ENCODE results near the gene TASP1. TPM values are rescaled to one million over a fixed set of nuclear protein-coding genes. Genes with fewer than 3 reads are reported as not detected.

The TASP1 gene
- total RNA-seq, 6 experiments from 2014 or later, result 5.2 to 6.4 (median 6.0) TPM

- peak; percentile 0 for DNase-seq
Measured at GRCh38 chr20:13401596-13401995, 237.1 kb downstream of the TASP1 start.

GRCh38 chr20:13400453-13400852, 238.3 kb downstream of the TASP1 start:
- Mint-ChIP-seq H3K27me3 (ENCODE audit: insufficient read depth) (no peaks in the 10 kb centered on the region), H3K36me3 (ENCODE audit: low read depth) (no peaks in the 10 kb centered on the region), H3K9me3 (no peaks in the 10 kb centered on the region), H3K4me1 (ENCODE audit: low read depth) (peaks cover 45% of the 10 kb centered on the region), H3K4me3 (no peak overlapping the region), H3K27ac (no peak overlapping the region)
- no peak for TF ChIP-seq CTCF (IDR thresholded peaks at IDR 0.05)
- DNase-seq, result no peak

More at GRCh38 chr20:13401596-13401995, 237.1 kb downstream of the TASP1 start:
- Mint-ChIP-seq H3K9me3 (no peaks in the 10 kb centered on the region), H3K27me3 (ENCODE audit: insufficient read depth) (no peaks in the 10 kb centered on the region; the same call in 1 of the 2 replicates), H3K36me3 (ENCODE audit: low read depth) (no peaks in the 10 kb centered on the region), H3K4me3 (no peak overlapping the region), H3K27ac (no peak overlapping the region), H3K4me1 (ENCODE audit: low read depth) (peaks cover 34% of the 10 kb centered on the region)
- no peak for TF ChIP-seq CTCF (IDR thresholded peaks at IDR 0.05)

GRCh38 chr20:13397300-13397724, 241.4 kb downstream of the TASP1 start:
- no peaks in the 10 kb centered on the region for H3K36me3 Mint-ChIP-seq (ENCODE audit: low read depth)
- H3K4me1 Mint-ChIP-seq (ENCODE audit: low read depth), result peaks cover 49% of the 10 kb centered on the region
- peak overlapping the region; percentile 72; the same call in 1 of the 2 replicates for H3K27ac Mint-ChIP-seq
- no peak for TF ChIP-seq CTCF (IDR thresholded peaks at IDR 0.05)
- DNase-seq, result peak; percentile 47
- H3K9me3 Mint-ChIP-seq, result no peaks in the 10 kb centered on the region
- H3K4me3 Mint-ChIP-seq, result no peak overlapping the region
- H3K27me3 Mint-ChIP-seq (ENCODE audit: insufficient read depth), result no peaks in the 10 kb centered on the region

- Mint-ChIP-seq H3K36me3 (ENCODE audit: low read depth) (no peaks in the 10 kb centered on the region), H3K4me1 (ENCODE audit: low read depth) (peaks cover 44% of the 10 kb centered on the region)
Measured at GRCh38 chr20:13396826-13397225, 241.9 kb downstream of the TASP1 start.

GRCh38 chr20:13396022-13396421, 242.7 kb downstream of the TASP1 start:
- Mint-ChIP-seq H3K9me3 (no peaks in the 10 kb centered on the region), H3K27ac (peak overlapping the region; percentile 86), H3K4me1 (ENCODE audit: low read depth) (peaks cover 39% of the 10 kb centered on the region), H3K27me3 (ENCODE audit: insufficient read depth) (no peaks in the 10 kb centered on the region), H3K4me3 (peak overlapping the region; percentile 41; the same call in 1 of the 2 replicates), H3K36me3 (ENCODE audit: low read depth) (no peaks in the 10 kb centered on the region)
- no peak for TF ChIP-seq CTCF (IDR thresholded peaks at IDR 0.05)
- peak; percentile 74 for DNase-seq

More at GRCh38 chr20:13396826-13397225, 241.9 kb downstream of the TASP1 start:
- DNase-seq, result no peak
- H3K9me3 Mint-ChIP-seq, result no peaks in the 10 kb centered on the region
- no peaks in the 10 kb centered on the region for H3K27me3 Mint-ChIP-seq (ENCODE audit: insufficient read depth)
- H3K27ac Mint-ChIP-seq, result peak overlapping the region; percentile 86
- no peak overlapping the region; the same call in 1 of the 2 replicates for H3K4me3 Mint-ChIP-seq
- TF ChIP-seq CTCF (IDR thresholded peaks at IDR 0.05), result no peak
